MM.1S (cell line): ENCODE measurements around the gene CATSPERB.
"Not testable (repeated sequence)": the region's sequence is repeated elsewhere in the genome, so short reads cannot be mapped to it uniquely, and the experiment has no call there.

Source experiments
- DNase-seq: peaks from one replicate; pipeline ENCODE4 v3.0.0-alpha.2; 2015
- H2AFZ ChIP-seq: fragments of 300-600 bp; sonication (generic); 2 replicates; pipeline ENCODE4 v1.6.0; 2016; ENCODE audit warnings: antibody characterized with exemption, low read length
- H3F3A ChIP-seq: fragments of 300-600 bp; sonication (generic); 2 replicates; pipeline ENCODE4 v1.6.1; 2016; ENCODE audit warnings: mild to moderate bottlenecking, antibody characterized with exemption, low read length, moderate library complexity, mixed read lengths; ENCODE audit not compliant: insufficient read depth
- H3K27ac ChIP-seq: fragments of 300-600 bp; sonication (generic); 2 replicates; pipeline ENCODE4 v1.5.1; 2016; ENCODE audit warnings: mild to moderate bottlenecking, low read length
- H3K27me3 ChIP-seq: fragments of 300-600 bp; sonication (generic); replicated peaks from 2 replicates; pipeline ENCODE4 v1.6.0; 2016; ENCODE audit warnings: low read length; ENCODE audit not compliant: insufficient read depth
- H3K36me3 ChIP-seq: fragments of 300-600 bp; sonication (generic); replicated peaks from 2 replicates; pipeline ENCODE4 v1.6.1; 2016; ENCODE audit warnings: mild to moderate bottlenecking, low read length, mixed read lengths; ENCODE audit not compliant: insufficient read depth
- H3K4me1 ChIP-seq: fragments of 300-600 bp; sonication (generic); 2 replicates; pipeline ENCODE4 v1.6.1; 2016; ENCODE audit warnings: low read length, mixed read lengths
- H3K4me2 ChIP-seq: fragments of 300-600 bp; sonication (generic); 2 replicates; pipeline ENCODE4 v1.6.0; 2016; ENCODE audit warnings: low read depth, low read length
- H3K4me3 ChIP-seq: fragments of 300-600 bp; sonication (generic); 2 replicates; pipeline ENCODE4 v1.5.1; 2016; ENCODE audit warnings: low read length, mixed read lengths
- H3K79me2 ChIP-seq: fragments of 300-600 bp; sonication (generic); 2 replicates; pipeline ENCODE4 v1.6.1; 2016; ENCODE audit warnings: mixed run types, low read length, mixed read lengths
- H3K9ac ChIP-seq: fragments of 300-600 bp; sonication (generic); 2 replicates; pipeline ENCODE4 v1.6.1; 2016; ENCODE audit warnings: low read length, mixed read lengths
- H3K9me2 ChIP-seq: fragments of 300-600 bp; sonication (generic); replicated peaks from 2 replicates; pipeline ENCODE4 v1.6.1; 2016; ENCODE audit warnings: mild to moderate bottlenecking, low read length, mixed read lengths; ENCODE audit not compliant: insufficient read depth
- H3K9me3 ChIP-seq: fragments of 300-600 bp; sonication (generic); replicated peaks from 2 replicates; pipeline ENCODE4 v1.6.1; 2016; ENCODE audit warnings: mild to moderate bottlenecking, low read length, mixed read lengths; ENCODE audit not compliant: insufficient read depth
- H4K20me1 ChIP-seq: fragments of 300-600 bp; sonication (generic); 2 replicates; pipeline ENCODE4 v1.6.1; 2016; ENCODE audit warnings: mild to moderate bottlenecking, low read length, moderate library complexity, mixed read lengths; ENCODE audit not compliant: insufficient read depth
- EZH2 ChIP-seq: fragments of 300-600 bp; sonication (generic); optimal IDR thresholded peaks from 2 replicates; pipeline ENCODE3; 2017; ENCODE audit warnings: low read depth, mild to moderate bottlenecking, antibody characterized with exemption, low read length, mixed read lengths
- EZH2phosphoT487 ChIP-seq: fragments of 300-600 bp; sonication (generic); IDR thresholded peaks from 2 replicates; pipeline ENCODE4 v1.6.1; 2018; ENCODE audit warnings: antibody characterized with exemption, low read length
- TF ChIP-seq, protein P1 (sequence below): fragments of 300-600 bp; sonication (generic); IDR thresholded peaks from 2 replicates; pipeline ENCODE4 v1.5.1; 2016; ENCODE audit warnings: antibody characterized with exemption, low read length, mixed read lengths

The CATSPERB gene

GRCh38 chr14:91595736-91596135 is 136.2 kb downstream of the CATSPERB start:
- Histone ChIP-seq H3K4me2 (no peak overlapping the region), H3K4me3 (no peak overlapping the region), H3K9ac (no peak overlapping the region), H3K9me2 (no peaks in the 10 kb centered on the region), H3K36me3 (no peaks in the 10 kb centered on the region), H3K9me3 (no peaks in the 10 kb centered on the region), H2AFZ (no peak overlapping the region), H3F3A (no peaks in the 10 kb centered on the region), H3K27ac (no peak overlapping the region), H4K20me1 (no peaks in the 10 kb centered on the region), H3K27me3 (no peaks in the 10 kb centered on the region), H3K79me2 (no peaks in the 10 kb centered on the region), H3K4me1 (no peaks in the 10 kb centered on the region)
- TF ChIP-seq EZH2phosphoT487 (no peak), EZH2 (no peak)
- TF ChIP-seq, protein P1, sequence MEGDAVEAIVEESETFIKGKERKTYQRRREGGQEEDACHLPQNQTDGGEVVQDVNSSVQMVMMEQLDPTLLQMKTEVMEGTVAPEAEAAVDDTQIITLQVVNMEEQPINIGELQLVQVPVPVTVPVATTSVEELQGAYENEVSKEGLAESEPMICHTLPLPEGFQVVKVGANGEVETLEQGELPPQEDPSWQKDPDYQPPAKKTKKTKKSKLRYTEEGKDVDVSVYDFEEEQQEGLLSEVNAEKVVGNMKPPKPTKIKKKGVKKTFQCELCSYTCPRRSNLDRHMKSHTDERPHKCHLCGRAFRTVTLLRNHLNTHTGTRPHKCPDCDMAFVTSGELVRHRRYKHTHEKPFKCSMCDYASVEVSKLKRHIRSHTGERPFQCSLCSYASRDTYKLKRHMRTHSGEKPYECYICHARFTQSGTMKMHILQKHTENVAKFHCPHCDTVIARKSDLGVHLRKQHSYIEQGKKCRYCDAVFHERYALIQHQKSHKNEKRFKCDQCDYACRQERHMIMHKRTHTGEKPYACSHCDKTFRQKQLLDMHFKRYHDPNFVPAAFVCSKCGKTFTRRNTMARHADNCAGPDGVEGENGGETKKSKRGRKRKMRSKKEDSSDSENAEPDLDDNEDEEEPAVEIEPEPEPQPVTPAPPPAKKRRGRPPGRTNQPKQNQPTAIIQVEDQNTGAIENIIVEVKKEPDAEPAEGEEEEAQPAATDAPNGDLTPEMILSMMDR = no peak
- DNase-seq = no peak

DNA sequence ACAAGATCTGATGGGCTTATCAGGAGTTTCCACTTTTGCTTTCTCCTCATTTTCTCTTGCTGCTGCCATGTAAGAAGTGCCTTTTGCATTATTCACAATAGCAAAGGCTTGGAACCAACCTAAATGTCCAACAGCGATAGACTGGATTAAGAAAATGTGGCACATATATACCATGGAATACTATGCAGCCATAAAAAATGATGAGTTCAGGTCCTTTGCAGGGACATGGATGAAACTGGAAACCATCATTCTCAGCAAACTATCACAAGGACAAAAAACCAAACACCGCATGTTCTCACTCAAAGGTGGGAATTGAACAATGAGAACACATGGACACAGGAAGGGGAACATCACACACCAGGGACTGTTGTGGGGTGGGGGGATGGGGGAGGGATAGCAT is 137.9 kb downstream of the CATSPERB start:
- H3K9me2 ChIP-seq, H3K4me3 ChIP-seq, H3K9ac ChIP-seq, H3K9me3 ChIP-seq, H2AFZ ChIP-seq, H3K27ac ChIP-seq, H3K27me3 ChIP-seq, H3K4me1 ChIP-seq, H3F3A ChIP-seq, H3K79me2 ChIP-seq, H4K20me1 ChIP-seq, H3K36me3 ChIP-seq, H3K4me2 ChIP-seq, DNase-seq: not testable (repeated sequence)

- H3K4me2 ChIP-seq = no peak overlapping the region
- H3F3A ChIP-seq = no peaks in the 10 kb centered on the region
- no peaks in the 10 kb centered on the region for H3K27me3 ChIP-seq
- H3K9me3 ChIP-seq = no peaks in the 10 kb centered on the region
- peaks cover 11% of the 10 kb centered on the region; the same call in 1 of the 2 replicates for H3K4me1 ChIP-seq
- no peak overlapping the region for H3K4me3 ChIP-seq
- H3K9ac ChIP-seq = no peak overlapping the region
- no peak for DNase-seq
- H2AFZ ChIP-seq = no peak overlapping the region
- no peaks in the 10 kb centered on the region for H3K9me2 ChIP-seq
- TF ChIP-seq EZH2 = no peak
- no peak overlapping the region for H3K27ac ChIP-seq
- no peaks in the 10 kb centered on the region for H3K79me2 ChIP-seq
- H3K36me3 ChIP-seq = no peaks in the 10 kb centered on the region
- H4K20me1 ChIP-seq = no peaks in the 10 kb centered on the region
These were observed 145.5 kb downstream of the CATSPERB start for GRCh38 chr14:91586410-91586809.

GRCh38 chr14:91585856-91586255 is 146.0 kb downstream of the CATSPERB start:
- DNase-seq = peak; percentile 32
- TF ChIP-seq, protein P1 = no peak
- TF ChIP-seq EZH2phosphoT487 (no peak), EZH2 (no peak)
- H3K9me2 ChIP-seq = no peaks in the 10 kb centered on the region

More at GRCh38 chr14:91585856-91586255, 146.0 kb downstream of the CATSPERB start:
- Histone ChIP-seq H2AFZ (no peak overlapping the region), H3K4me1 (peaks cover 11% of the 10 kb centered on the region; the same call in 1 of the 2 replicates), H3K4me3 (no peak overlapping the region), H4K20me1 (no peaks in the 10 kb centered on the region), H3F3A (no peaks in the 10 kb centered on the region), H3K79me2 (no peaks in the 10 kb centered on the region), H3K27me3 (no peaks in the 10 kb centered on the region), H3K4me2 (no peak overlapping the region), H3K36me3 (no peaks in the 10 kb centered on the region), H3K9me3 (no peaks in the 10 kb centered on the region), H3K9ac (no peak overlapping the region), H3K27ac (peak overlapping the region; percentile 13; the same call in 1 of the 2 replicates)
